CD4-positive, alpha-beta T cell treated with Interleukin-15 for 1 hour (primary cell): ENCODE measurements around the gene LNPK.
"Not testable (repeated sequence)": the region's sequence is repeated elsewhere in the genome, so short reads cannot be mapped to it uniquely, and the experiment has no call there.

Source experiments
- DNase-seq: peaks from one replicate; pipeline ENCODE4 v3.0.0-alpha.2; 2020

The LNPK gene

GRCh38 chr2:175895957-175896356 is 106.1 kb downstream of the LNPK start:
- not testable (repeated sequence) for DNase-seq

- no peak for DNase-seq
Observed at GRCh38 chr2:175892046-175892445, 110.0 kb downstream of the LNPK start.

- no peak for DNase-seq
Observed at GRCh38 chr2:175890636-175891242, 111.3 kb downstream of the LNPK start.

- no peak for DNase-seq
Observed at GRCh38 chr2:175889701-175890302, 112.3 kb downstream of the LNPK start.

GRCh38 chr2:175887776-175888175 is 114.3 kb downstream of the LNPK start:
- no peak for DNase-seq

- DNase-seq = no peak
Observed at GRCh38 chr2:175884697-175885393, 117.2 kb downstream of the LNPK start.

GRCh38 chr2:175883586-175884194 is 118.4 kb downstream of the LNPK start:
- no peak for DNase-seq

GRCh38 chr2:175879679-175880078 is 122.4 kb downstream of the LNPK start:
- DNase-seq = no peak

GRCh38 chr2:175877845-175878544 is 124.1 kb downstream of the LNPK start:
- DNase-seq = no peak

- no peak for DNase-seq
Observed at GRCh38 chr2:175874291-175874690, 127.8 kb downstream of the LNPK start.
